Keratinocyte (primary cell): ENCODE data around the gene ARID3C.

Experiments
- CTCF ChIP-seq, 3 experiments: IDR thresholded peaks in 1 of 3; conservative IDR thresholded peaks in 1 of 3; optimal IDR thresholded peaks in 1 of 3; 2 replicates in 2 of 3; 3 replicates in 1 of 3; pipeline versions ENCODE3 to v1.5.1; 2011; ENCODE audit warnings: low read length in 3 of 3, mild to moderate bottlenecking in 3 of 3, moderate library complexity in 2 of 3, control low read depth in 1 of 3, inconsistent platforms in 1 of 3; ENCODE audit not compliant: insufficient read depth in 2 of 3; ENCODE audit errors: extremely low read depth in 1 of 3
- EZH2 ChIP-seq: IDR thresholded peaks from one replicate; pipeline ENCODE4 v1.6.1; 2012; ENCODE audit warnings: inconsistent platforms, mild to moderate bottlenecking, low read length, moderate library complexity

- TF ChIP-seq CTCF (optimal IDR thresholded peaks at IDR 0.05 in 1 of 3, IDR thresholded peaks at IDR 0.05 in 1 of 3, conservative IDR thresholded peaks at IDR 0.05 in 1 of 3; ENCODE audit: extremely low read depth in 1 of 3, insufficient read depth in 2 of 3, low read length in 3 of 3): no peak
- no peak for TF ChIP-seq EZH2
Observed at GRCh38 chr9:34590381-34591247, 38.3 kb downstream of the ARID3C start.
